Endothelial cell of umbilical vein (primary cell): ENCODE measurements around the gene VIPR1. TPM values are rescaled to one million over a fixed set of nuclear protein-coding genes. Genes with fewer than 3 reads are reported as not detected.

Experiments used
- BruUV-seq: library from RNA; stranded (reverse); fragments of 400-500 nt; replicated peaks from 2 replicates; lab custom pipeline; 2021; lab: Mats Ljungman, UMichigan
- CTCF ChIA-PET: fragments of 300-600, 350-600 bp; sonication (Branson Sonifier 250); formaldehyde crosslinking; loops from one replicate; lab custom pipeline; 2021; ENCODE audit warnings: antibody characterized with exemption, inconsistent platforms; lab: Charles Lee
- POLR2A ChIA-PET: fragments of 300-600, 350-600 bp; sonication (Branson Sonifier 250); formaldehyde crosslinking; loops from one replicate; lab custom pipeline; 2021; ENCODE audit warnings: antibody characterized with exemption, inconsistent platforms; lab: Charles Lee
- DNase-seq: peaks from one replicate; pipeline ENCODE4 v3.0.0-alpha.2; 2011; ENCODE audit warnings: low read depth, low spot score
- FAIRE-seq: peaks from 2 replicates; lab custom pipeline; 2011; peaks lifted over from hg19 to GRCh38; lab: Jason Lieb, UNC
- H2AFZ ChIP-seq: 2 replicates; pipeline ENCODE4 v1.6.0; 2012; ENCODE audit warnings: low read depth, low read length, control low read depth, inconsistent platforms
- H3K27ac ChIP-seq: 2 replicates; pipeline ENCODE4 v1.5.1; 2011; ENCODE audit warnings: low read depth, mild to moderate bottlenecking, control low read depth, low read length, moderate library complexity; ENCODE audit not compliant: insufficient read depth
- H3K27me3 ChIP-seq, 2 experiments: 2 replicates each; pipeline versions ENCODE4 v1.6.0 to v1.6.1; 2011; ENCODE audit warnings: low read length in 2 of 2, mixed read lengths in 1 of 2; ENCODE audit not compliant: control insufficient read depth in 2 of 2, insufficient read depth in 2 of 2
- H3K36me3 ChIP-seq, 2 experiments: 2 replicates in 1 of 2; 3 replicates in 1 of 2; pipeline ENCODE4 v1.5.1; 2011; ENCODE audit warnings: low read length in 2 of 2, mild to moderate bottlenecking in 1 of 2, moderate library complexity in 1 of 2; ENCODE audit not compliant: control insufficient read depth in 2 of 2, insufficient read depth in 2 of 2; ENCODE audit errors: extremely low read depth in 1 of 2
- H3K4me1 ChIP-seq: 3 replicates; pipeline ENCODE4 v1.5.1; 2011; ENCODE audit warnings: mild to moderate bottlenecking, low read length; ENCODE audit not compliant: control insufficient read depth, insufficient read depth; ENCODE audit errors: extremely low read depth
- H3K4me2 ChIP-seq: 2 replicates; pipeline ENCODE4 v1.6.1; 2011; ENCODE audit warnings: low read length, control low read depth, mixed read lengths; ENCODE audit not compliant: insufficient read depth
- H3K4me3 ChIP-seq, 3 experiments: fragments of 200-600 bp in 1 of 3; sonication (generic), shearing (Covaris generic) in 1 of 3; replicated peaks in 1 of 3; 2 replicates each; pipeline ENCODE4 v1.5.1; 2011 to 2016; ENCODE audit warnings: control low read depth in 3 of 3, low read length in 3 of 3, mild to moderate bottlenecking in 2 of 3, inconsistent platforms in 1 of 3, low read depth in 1 of 3, moderate library complexity in 1 of 3; ENCODE audit not compliant: insufficient read depth in 1 of 3
- H3K79me2 ChIP-seq: 2 replicates; pipeline ENCODE4 v1.6.0; 2012; ENCODE audit warnings: low read length, inconsistent platforms; ENCODE audit not compliant: control insufficient read depth, insufficient read depth
- H3K9ac ChIP-seq: replicated peaks from 2 replicates; pipeline ENCODE3; 2011; ENCODE audit warnings: low read length, control low read depth; ENCODE audit not compliant: insufficient read depth; ENCODE audit errors: extremely low read depth
- H3K9me1 ChIP-seq: replicated peaks from 3 replicates; pipeline ENCODE4 v1.6.0; 2011; ENCODE audit warnings: mild to moderate bottlenecking, low read length; ENCODE audit not compliant: control insufficient read depth, insufficient read depth; ENCODE audit errors: extremely low read depth
- H3K9me3 ChIP-seq: replicated peaks from 2 replicates; pipeline ENCODE4 v1.5.1; 2012; ENCODE audit warnings: low read length, inconsistent platforms; ENCODE audit not compliant: control insufficient read depth, insufficient read depth
- H4K20me1 ChIP-seq: replicated peaks from 2 replicates; pipeline ENCODE3; 2011; ENCODE audit warnings: mild to moderate bottlenecking, low read length; ENCODE audit not compliant: control insufficient read depth, insufficient read depth; ENCODE audit errors: extremely low read depth
- CTCF ChIP-seq, 2 donors: IDR thresholded peaks; 1 replicate in 1 of 2; 2 replicates in 1 of 2; pipeline ENCODE4 v1.5.1; 2011; ENCODE audit warnings: low read length in 2 of 2, mild to moderate bottlenecking in 2 of 2, moderate library complexity in 2 of 2, control low read depth in 1 of 2, inconsistent platforms in 1 of 2, low read depth in 1 of 2; ENCODE audit not compliant: insufficient read depth in 1 of 2; ENCODE audit errors: extremely low read depth in 1 of 2
- EZH2 ChIP-seq: IDR thresholded peaks from 2 replicates; pipeline ENCODE4 v1.6.1; 2012; ENCODE audit warnings: borderline replicate concordance, low read depth, mild to moderate bottlenecking, moderate library complexity, low read length, inconsistent platforms; ENCODE audit not compliant: severe bottlenecking
- FOS ChIP-seq: IDR thresholded peaks from 2 replicates; pipeline ENCODE4 v1.6.1; 2011; ENCODE audit warnings: mild to moderate bottlenecking, low read length, moderate library complexity, borderline replicate concordance; ENCODE audit not compliant: insufficient read depth
- GATA2 ChIP-seq: IDR thresholded peaks from 2 replicates; pipeline ENCODE4 v1.7.0; 2011; ENCODE audit warnings: low read depth, mild to moderate bottlenecking, moderate library complexity, mixed read lengths, low read length; ENCODE audit not compliant: insufficient read length, insufficient read depth
- JUN ChIP-seq: IDR thresholded peaks from 2 replicates; pipeline ENCODE4 v1.6.1; 2011; ENCODE audit warnings: borderline replicate concordance, low read depth; ENCODE audit not compliant: insufficient read length, insufficient read depth
- MAX ChIP-seq: IDR thresholded peaks from 2 replicates; pipeline ENCODE4 v1.6.1; 2011; ENCODE audit not compliant: insufficient read depth, insufficient read length
- MYC ChIP-seq: IDR thresholded peaks from one replicate; pipeline ENCODE4 v1.6.1; 2011; ENCODE audit warnings: mild to moderate bottlenecking, low read depth, low read length
- POLR2A ChIP-seq: IDR thresholded peaks from 2 replicates; pipeline ENCODE4 v1.6.1; 2012; ENCODE audit warnings: low read depth, mild to moderate bottlenecking, control low read depth, low read length
- POLR2AphosphoS5 ChIP-seq: IDR thresholded peaks from 2 replicates; pipeline ENCODE4 v1.6.1; 2012; ENCODE audit warnings: low read depth, mild to moderate bottlenecking, control low read depth, low read length, moderate library complexity; ENCODE audit not compliant: insufficient read depth
- dilution Hi-C: fragments of 300-500 bp; cut with MboI; formaldehyde crosslinking; loops from one replicate; pipeline ENCODE4 v1.15.0; 2019; ENCODE audit warnings: low sequenced_read_pairs; ENCODE audit not compliant: extremely low pct_ligation_motif_present
- intact Hi-C: fragments of 100-400 bp; cut with micrococcal nuclease; formaldehyde crosslinking; loops from one replicate; pipeline ENCODE4 v1.10.0; 2022
- polyA plus RNA-seq, 4 experiments: library from polyadenylated mRNA; depleted of rRNA in 3 of 4; stranded (reverse) in 3 of 4; unstranded in 1 of 4; fragments of >200 nt; gene quantifications; 2 replicates each; pipeline versions ENCODE4 v1.2.1 to v1.2.3, GENCODE V29; 2011 to 2012; ENCODE audit warnings: missing spikeins in 1 of 4
- total RNA-seq: library from RNA; stranded (reverse); gene quantifications from 2 replicates; pipeline ENCODE4 v1.2.3, GENCODE V29; 2021

VIPR1 gene
- total and polyA plus RNA-seq, 2 donors (not counting 3 experiments of a cell fraction or from before 2014, with no cell fraction given): 3.8 to 4.7 TPM

GRCh38 chr3:42493126-42493797, 9.2 kb upstream of the VIPR1 start:
- Histone ChIP-seq H3K9me1 (no peaks in the 10 kb centered on the region), H3K9ac (no peak overlapping the region), H3K79me2 (no peaks in the 10 kb centered on the region), H3K9me3 (no peaks in the 10 kb centered on the region), H3K36me3 (no peaks in the 10 kb centered on the region), H4K20me1 (no peaks in the 10 kb centered on the region), H3K27ac (no peak overlapping the region), H3K4me3 (no peak overlapping the region), H2AFZ (no peak overlapping the region), H3K4me2 (no peak overlapping the region), H3K4me1 (peaks cover 15% of the 10 kb centered on the region), H3K27me3 (peaks cover 0 to 2% of the 10 kb centered on the region in 2 experiments)
- FAIRE-seq (no peak), DNase-seq (no peak)
- intact Hi-C loops (no loop called here), dilution Hi-C loops (no loop called here)
- ChIA-PET POLR2A (no interaction called here), CTCF (interaction anchor here (1.2 kb wide), 1 partner anchor 50 kb away, joined by 3 read pairs; no protein-coding TSS in a partner anchor)
- TF ChIP-seq POLR2A (no peak), MAX (no peak), FOS (no peak), CTCF (IDR thresholded peaks at IDR 0.05; ENCODE audit: extremely low read depth in 1 of 2, insufficient read depth in 1 of 2, low read depth in 1 of 2, low read length in 2 of 2) (no peak), POLR2AphosphoS5 (no peak), GATA2 (no peak), EZH2 (no peak), JUN (no peak), MYC (no peak)
- BruUV-seq: no TSS peak
